GM12873 (cell line): ENCODE measurements around the gene TTYH3.
A peak's percentile ranks its signal among the peaks of the same experiment; 100 is the strongest.

Source experiments
- TF ChIP-seq, protein P1 (sequence below): IDR thresholded peaks from 2 replicates; pipeline ENCODE4 v1.5.1; 2012; ENCODE audit warnings: low read depth, mild to moderate bottlenecking, moderate library complexity, low read length, control low read depth; ENCODE audit not compliant: insufficient read depth; ENCODE audit errors: missing control alignments

Gene TTYH3

GRCh38 chr7:2675256-2675764, 43.5 kb downstream of the TTYH3 start:
- TF ChIP-seq, protein P1, sequence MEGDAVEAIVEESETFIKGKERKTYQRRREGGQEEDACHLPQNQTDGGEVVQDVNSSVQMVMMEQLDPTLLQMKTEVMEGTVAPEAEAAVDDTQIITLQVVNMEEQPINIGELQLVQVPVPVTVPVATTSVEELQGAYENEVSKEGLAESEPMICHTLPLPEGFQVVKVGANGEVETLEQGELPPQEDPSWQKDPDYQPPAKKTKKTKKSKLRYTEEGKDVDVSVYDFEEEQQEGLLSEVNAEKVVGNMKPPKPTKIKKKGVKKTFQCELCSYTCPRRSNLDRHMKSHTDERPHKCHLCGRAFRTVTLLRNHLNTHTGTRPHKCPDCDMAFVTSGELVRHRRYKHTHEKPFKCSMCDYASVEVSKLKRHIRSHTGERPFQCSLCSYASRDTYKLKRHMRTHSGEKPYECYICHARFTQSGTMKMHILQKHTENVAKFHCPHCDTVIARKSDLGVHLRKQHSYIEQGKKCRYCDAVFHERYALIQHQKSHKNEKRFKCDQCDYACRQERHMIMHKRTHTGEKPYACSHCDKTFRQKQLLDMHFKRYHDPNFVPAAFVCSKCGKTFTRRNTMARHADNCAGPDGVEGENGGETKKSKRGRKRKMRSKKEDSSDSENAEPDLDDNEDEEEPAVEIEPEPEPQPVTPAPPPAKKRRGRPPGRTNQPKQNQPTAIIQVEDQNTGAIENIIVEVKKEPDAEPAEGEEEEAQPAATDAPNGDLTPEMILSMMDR, result no peak

DNA sequence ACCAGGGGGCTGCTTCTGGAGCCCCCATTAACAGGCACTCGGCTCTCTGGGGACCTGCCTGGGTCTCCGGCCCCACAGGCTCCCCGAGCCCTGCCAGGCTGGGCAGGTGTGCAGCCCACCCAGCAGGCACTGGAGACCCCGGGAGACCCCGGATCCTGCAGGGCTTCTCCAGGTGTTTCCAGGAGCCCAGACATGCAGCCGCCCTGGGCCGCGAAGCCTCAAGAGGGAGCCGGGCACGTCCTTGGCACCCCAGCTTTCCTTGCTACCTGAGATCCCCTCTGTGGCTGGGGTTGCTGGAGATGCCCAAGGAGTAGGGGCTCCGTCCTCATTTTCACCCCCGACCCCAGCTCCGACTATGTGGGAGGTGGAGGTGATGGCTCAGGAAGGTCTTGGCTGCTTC, 48.5 kb downstream of the TTYH3 start:
- TF ChIP-seq, protein P1, result no peak

GRCh38 chr7:2680792-2681490, 49.2 kb downstream of the TTYH3 start:
- TF ChIP-seq, protein P1, result peak; percentile 77

DNA sequence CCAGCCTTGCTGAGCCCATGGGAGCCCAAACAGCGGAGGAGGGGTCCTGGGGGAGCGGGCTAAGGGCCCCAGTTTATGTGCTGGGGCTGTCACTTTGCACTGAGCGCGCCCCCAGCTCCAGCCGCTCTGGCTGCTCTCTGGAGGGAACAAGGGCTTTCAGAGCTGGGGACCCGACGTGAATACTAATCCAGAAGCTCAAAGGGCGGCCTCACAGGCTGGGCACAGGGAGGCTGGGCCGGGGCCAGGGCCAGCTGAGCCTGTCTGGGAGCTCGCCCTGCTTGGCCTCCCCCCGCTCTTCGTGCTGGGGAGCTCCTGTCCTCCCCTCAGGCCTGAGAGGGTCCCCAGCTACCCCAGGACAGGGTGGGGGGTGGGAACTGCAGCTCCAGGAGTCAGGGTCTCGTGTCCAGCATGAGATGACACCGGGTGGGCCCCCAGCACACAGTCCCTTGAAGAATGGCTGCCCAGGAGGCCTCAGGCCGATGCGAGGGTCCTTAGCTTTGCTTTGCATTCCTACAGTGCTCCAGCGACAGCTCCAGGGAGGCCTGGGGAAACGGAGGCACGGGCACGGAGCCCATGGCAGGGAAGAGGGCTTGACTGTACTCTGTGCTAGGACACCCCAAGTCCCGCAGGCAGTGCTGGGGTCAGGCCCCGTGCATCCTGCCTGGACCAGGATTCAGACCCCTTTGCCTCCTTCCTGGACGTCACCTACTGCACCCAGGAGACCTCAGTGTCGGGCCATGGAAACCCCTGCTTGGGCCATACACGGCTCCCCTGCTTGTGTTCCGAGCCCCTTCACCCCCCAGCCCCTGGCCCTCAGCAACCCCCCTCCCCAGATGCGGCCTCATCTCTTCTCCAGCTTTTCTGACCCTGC, 50.4 kb downstream of the TTYH3 start:
- TF ChIP-seq, protein P1, result no peak

DNA sequence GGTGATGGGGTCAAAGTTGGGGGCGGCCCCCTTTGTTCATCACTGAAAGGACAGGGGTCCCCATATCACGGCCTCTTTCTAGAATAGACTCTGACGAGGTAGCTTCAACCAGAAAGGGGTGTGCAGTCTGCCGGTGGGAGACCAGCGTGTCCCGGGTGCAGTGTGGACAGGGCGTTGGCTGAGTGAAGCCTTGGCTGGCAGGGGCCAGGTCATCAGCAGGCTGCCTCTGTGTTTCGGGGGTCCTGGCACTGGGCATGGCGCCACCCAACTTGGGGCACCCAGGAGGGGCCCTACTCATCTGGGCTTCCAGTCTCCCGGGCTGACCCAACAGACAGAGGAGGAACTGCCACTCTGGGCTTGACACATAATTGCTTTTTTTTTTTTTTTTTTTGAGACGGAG, 52.7 kb downstream of the TTYH3 start:
- TF ChIP-seq, protein P1, result no peak

GRCh38 chr7:2686101-2686500, 54.3 kb downstream of the TTYH3 start:
- TF ChIP-seq, protein P1, result no peak

- TF ChIP-seq, protein P1, result no peak
Measured at GRCh38 chr7:2687338-2687869, 55.6 kb downstream of the TTYH3 start.
